Activated gamma-delta T cell (primary cell): ENCODE data around the gene VCPKMT.
A peak's percentile ranks its signal among the peaks of the same experiment; 100 is the strongest.

Experiments
- DNase-seq: peaks from one replicate; lab custom pipeline; 2025; lab: John Stamatoyannopoulos, UW
- total RNA-seq, 2 donors: gene quantifications; one replicate each; lab custom pipeline; 2026; lab: John Stamatoyannopoulos, UW

VCPKMT gene
- total RNA-seq: 36.3 to 37.0 reads per million in 2 donors

DNA sequence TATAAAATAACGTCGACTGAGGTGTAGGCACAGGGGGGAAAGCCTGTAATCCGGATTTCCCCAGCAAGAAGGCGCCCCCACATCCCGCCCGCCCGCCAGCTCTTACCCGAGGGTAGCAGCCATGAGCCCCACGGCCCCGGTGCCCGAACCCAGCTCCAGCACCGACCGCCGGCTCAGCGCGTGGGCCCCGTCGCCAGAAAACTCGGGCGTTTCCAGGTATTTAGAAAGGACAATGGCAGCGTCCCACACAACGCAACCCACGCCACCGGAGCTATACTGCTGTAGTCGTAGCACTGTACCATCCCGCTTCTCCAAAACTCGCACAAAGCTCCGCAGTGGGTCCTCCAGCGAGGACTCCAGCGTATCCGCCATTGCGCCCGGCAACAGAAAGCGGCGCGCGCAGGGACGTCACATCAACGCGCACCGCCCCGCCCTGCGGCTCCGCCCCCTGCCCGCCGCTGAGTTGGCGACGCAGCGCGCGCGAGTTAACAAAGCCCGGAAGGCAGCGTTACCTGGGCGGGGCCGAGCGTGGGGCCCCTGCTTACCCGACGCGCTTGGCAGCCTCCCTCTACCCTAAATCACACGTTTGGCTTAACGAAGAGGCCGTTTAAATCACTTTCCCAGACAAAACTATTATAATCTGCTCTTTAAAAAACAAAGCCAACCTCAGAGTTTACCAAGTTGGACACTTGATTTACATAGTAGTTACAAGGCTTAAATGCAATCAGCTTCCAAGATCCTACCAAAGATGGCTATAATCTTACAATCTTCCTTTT lies at the start of gene VCPKMT:
VCPKMT (minus strand) TSS at position 392 of the 776 bp plus-strand sequence; CDS start at position 372, 20 bp downstream.
- peak; percentile 91 for DNase-seq

DNA sequence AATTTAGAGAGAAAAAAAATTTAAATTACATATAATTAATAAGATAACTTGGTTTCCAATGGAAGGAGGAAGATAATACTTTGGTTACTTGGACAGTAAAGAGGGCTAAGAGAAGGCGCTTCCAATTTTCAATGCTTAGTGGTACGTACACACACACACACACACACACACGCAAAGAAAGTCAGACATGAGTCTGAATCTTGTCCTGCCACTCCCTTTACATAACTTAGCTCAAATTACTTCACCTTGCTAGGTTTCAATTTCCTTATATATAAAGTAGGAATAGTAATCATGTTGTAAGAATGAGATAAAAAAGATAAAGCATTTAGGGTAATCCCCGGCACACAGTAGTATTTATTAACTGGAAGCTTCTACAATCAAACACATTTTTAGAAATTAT lies 39.7 kb upstream of the VCPKMT start:
- DNase-seq: no peak

DNA sequence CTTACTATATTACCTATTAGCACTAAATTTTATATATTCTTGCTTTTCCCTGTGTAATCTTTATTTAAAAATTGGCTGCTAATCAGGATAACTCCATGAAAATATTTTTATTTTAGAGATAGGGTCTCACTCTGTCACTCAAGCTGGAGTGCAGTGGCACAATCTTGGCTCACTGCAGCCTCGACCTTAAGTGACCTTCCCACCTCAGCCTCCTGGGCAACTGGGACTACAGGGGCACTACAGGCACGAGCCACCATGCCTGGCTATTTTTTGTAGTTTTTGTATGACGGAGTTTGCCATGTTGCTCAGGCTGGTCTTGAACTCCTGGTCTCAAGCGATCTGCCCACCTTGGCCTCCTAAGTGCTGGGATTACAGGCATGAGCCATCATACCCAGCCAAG lies 32.4 kb upstream of the VCPKMT start:
- DNase-seq: no peak

DNA sequence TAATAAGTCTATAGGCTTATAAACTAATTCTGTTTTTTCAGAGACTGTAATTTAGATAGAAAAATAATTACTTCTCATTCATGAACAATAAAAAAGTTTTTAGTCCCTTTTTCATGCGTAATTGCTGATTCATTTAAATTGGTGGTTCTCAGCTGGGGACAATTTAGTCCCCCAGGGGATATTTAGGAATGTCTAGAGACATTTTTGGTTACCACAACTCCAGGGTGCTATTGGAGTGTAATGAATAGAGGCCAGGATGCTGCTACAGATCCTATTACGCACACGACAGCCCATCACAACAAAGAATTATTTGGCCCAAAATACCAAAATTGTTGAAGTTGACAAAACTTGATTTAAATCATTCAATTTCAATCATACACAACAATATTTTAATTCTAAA lies 22.8 kb upstream of the VCPKMT start:
- no peak for DNase-seq

DNA sequence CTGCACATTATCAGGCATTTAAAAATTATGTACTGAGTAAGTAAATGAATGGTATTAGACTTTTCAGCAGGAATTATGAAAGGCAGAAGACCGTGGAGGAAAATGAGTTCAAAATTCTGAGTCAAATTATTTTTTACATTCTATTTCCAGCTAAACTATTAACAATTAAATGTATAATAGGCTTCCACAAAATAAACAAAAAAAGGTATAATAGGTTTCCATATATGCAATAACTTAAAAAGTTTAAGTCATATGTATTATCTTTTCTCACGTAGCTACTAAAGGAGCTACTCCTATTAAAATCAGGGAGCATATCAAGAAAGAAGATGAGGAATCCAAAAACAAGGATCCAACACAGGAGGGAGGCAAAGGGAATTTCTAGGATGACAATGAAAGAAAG lies 11.4 kb upstream of the VCPKMT start:
- no peak for DNase-seq

DNA sequence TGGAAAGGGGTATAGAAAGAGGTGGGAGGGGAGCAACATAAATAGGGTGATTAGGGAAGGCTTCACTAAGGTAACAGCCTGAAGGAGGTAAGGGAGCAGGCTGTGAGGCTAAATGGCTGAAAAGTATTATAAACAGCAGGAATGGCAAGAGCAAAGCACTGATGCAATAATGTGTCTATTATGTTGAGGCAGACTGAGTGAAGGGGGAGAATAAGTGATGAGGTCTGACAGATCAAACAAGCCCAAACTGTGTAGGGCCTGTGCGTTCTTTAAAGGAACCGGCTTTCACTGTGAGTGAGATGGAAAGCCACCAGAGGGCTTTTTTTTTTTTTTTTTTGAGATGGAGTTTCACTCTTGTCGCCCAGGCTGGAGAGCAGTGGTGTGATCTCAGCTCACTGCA lies 6.7 kb upstream of the VCPKMT start:
- DNase-seq: no peak

DNA sequence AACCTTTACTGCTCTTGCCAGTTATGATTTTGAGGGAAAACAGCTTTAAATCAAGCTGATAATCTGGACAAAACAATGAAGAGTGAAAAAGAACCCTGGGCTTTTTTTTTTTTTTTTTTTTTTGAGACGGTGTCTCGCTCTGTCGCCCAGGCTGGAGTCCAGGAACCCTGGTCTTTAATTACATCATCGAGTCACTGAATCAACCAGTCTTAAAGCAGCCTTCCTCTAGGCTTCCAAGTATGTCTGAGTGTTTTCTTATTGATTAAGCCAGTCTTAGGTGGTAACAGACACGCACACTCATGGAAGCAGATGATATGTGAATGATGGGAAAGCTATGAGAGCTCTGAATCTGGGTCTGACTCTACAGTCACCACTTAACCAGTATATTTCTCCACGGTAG lies 5.9 kb upstream of the VCPKMT start:
- DNase-seq: no peak

DNA sequence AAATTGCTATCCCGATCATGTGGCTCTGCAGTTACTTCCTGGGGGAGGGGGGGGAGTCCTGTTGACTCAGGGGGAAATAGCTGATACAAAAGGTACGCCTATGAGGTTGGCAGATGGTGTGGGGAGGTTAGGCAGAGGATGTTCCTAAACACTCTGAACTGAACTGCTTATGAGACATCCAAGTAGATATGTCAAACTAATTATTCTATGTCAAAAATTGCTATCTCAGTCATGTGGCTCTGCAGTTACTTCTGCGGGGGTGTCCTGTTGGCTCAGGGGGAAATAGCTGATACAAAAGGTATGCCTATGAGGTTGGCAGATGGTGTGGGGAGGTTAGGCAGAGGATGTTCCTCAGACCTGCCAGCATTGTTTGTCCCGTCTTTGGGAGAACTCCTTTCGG lies 5.1 kb upstream of the VCPKMT start:
- no peak for DNase-seq

DNA sequence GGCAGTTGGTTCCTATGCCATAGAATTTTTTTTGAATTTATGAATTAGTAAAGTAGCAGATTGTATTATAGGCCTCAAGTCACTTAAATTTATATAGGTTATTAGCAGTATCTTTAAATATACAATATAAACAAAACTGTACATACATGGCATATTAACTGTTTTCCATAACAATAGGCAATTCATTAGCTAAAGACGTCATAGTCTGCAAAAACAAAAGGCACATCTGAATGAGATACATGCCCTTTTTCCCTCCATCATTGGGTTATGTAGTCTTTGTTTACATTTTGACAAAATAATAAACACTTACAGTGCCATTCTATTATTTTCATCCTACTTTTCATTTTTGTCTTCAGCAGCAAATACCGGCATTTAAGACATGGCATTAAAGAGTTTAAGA lies 1.1 kb upstream of the VCPKMT start:
- DNase-seq: no peak

DNA sequence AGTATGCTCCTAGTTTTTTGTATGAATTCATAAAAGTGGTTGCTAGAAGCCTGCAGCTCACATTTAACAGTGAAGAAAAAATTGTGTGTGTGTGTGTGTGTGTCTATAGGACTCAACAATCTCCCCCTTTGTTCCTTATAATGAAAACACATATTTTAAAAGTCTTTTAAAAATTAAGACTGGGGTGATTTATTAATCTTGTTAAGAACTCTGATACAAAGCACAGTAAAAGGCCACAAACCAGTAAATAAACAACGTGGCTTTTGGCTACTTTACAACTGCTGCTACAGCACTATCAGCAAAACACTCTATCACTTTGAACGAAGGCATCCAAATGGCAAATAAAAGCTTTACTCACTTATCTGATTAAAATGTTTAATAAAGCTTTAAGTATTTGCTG lies 594 bp upstream of the VCPKMT start:
- no peak for DNase-seq

DNA sequence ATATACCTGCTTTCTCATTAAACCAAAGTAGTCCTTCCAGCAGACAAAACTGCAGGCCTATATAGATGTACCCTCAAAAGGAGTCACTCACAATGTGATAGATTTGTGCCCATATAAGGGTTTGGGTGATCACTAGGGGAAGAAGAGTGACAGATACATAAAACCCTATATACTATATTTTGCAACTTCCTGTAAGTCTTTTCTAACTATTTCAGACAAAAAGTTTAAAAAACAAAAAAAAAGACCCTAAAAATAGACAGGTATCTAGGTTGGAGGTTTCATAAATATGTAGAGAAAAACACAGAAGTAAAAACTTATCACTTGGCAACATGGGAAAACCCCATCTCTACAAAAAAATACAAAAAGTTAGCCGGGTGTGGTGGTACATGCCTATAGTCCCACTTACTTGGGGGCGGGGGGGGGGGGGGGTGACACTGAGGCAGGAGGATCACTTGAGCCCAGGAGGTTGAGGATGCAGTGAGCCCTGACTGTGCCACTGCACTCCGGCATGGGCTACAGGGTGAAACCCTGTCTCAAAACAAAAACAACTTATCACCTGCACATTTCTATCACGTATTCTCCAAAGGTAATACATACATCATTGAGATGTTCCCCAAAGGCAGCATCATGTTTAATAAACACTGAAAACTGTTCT lies 2.9 kb downstream of the VCPKMT start:
- no peak for DNase-seq

DNA sequence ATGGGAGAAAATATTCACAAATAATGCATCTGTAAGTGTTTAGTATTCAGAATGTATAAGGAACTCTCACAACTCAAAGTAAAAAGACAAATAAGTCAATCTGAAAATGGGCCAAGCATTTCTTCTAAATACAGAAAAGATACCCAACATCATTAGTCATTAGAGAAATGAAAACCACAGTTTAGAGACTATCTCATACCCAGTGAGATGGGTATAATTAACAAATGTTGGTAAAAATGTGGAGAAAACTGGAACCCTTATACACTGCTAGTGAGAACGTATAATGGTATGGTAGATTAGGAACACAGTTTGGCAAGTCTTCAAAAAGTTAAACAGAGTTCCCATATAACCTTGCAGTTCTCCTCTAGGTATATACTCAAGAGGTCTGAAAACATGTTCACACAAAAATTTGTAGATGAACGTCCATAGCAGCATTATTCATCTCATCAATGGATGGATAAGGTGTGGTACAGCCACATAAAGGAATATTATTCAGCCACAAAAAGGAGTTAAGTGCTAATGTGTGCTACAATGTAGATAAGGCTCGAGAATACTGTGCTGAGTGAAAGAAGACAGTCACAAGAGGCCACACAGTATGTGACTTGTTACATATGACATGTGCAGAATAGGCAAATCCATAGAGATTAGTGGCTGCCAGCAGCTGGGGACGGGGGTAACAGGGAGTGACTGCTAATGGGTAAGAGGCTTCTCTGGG lies 5.9 kb downstream of the VCPKMT start:
- DNase-seq: no peak

DNA sequence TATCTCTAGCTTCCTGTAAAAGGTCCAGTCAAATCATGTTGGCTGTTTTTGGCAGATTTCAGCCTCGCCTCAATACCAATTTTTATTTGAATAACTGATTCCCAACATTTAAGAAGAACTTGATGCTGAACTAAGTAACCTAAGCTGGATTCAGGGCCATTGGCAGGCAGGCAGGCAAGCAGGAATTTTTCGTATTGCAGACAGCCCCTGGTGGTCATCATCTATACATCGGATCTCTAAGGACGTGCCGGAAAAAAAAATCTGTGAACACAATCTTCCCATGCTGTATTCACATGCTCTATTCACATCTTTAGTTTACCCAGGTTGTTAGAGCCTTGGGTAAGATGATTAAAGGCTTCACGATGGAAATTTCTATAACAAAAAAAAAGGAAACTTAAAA lies 7.0 kb downstream of the VCPKMT start:
- no peak for DNase-seq

GRCh38 chr14:50107850-50108249 lies 8.5 kb downstream of the VCPKMT start:
- DNase-seq: no peak

GRCh38 chr14:50106178-50106577 lies 10.2 kb downstream of the VCPKMT start:
- no peak for DNase-seq

- no peak for DNase-seq
Observed at GRCh38 chr14:50103558-50103957, 12.8 kb downstream of the VCPKMT start.

- no peak for DNase-seq
Observed at GRCh38 chr14:50101417-50101816, 15.0 kb downstream of the VCPKMT start.

DNA sequence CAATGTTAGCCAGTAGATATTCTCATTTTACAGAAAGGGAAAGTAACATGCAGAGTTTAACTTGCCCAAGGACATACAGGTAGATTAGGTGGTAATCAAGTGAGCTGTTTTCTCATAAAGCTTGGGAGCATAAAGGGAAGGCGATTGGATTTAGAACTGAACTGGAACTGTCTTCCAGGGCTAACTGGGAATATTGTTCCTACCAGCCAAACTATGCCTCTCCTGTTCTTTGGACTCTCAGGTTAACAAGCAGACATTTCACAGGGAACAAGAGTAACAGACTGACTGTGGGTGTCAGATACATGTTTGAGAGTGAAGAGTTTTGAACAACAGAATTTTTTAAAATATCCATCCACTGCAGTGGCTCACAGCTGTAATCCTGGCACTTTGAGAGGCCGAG lies 15.6 kb downstream of the VCPKMT start:
- DNase-seq: no peak

GRCh38 chr14:50099335-50099734 lies 17.0 kb downstream of the VCPKMT start:
- DNase-seq: no peak

DNA sequence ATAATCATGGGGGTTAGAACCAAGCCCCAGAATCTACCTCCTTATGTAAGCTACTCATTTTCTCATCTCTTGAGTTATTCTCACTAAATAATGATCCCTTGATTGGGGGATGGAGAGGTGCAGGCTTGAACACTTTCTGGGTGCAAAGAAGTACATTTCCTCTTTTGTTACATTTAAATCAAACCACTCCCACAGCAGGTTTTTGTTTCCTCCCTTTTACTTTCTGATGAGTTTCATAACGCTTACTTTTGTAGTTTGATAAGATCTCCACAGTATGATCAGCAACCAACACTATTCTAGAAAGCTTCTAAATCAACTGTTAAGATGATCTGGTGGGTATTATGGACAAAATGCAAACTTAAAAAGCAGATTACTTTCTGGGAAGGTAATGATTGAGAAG lies 20.5 kb downstream of the VCPKMT start:
- DNase-seq: no peak

- DNase-seq: no peak
Observed at GRCh38 chr14:50094056-50094755, 22.2 kb downstream of the VCPKMT start.

GRCh38 chr14:50093496-50093895 lies 22.9 kb downstream of the VCPKMT start:
- DNase-seq: no peak
